HCT116 (cell line): ENCODE results near the gene TMEM229A. TPM values are rescaled to one million over a fixed set of nuclear protein-coding genes. Genes with fewer than 3 reads are reported as not detected.

Experiments
- ATAC-seq: fragments of 200-7000 bp; cut with Tn5 transposase; 2 replicates; pipeline ENCODE4 v1.9.1; 2020; ENCODE audit warnings: mild to moderate bottlenecking, moderate library complexity
- BruUV-seq: library from RNA; stranded (reverse); fragments of 400-500 nt; replicated peaks from 2 replicates; lab custom pipeline; 2021; lab: Mats Ljungman, UMichigan
- CTCF ChIA-PET: fragments of 300-600 bp; sonication (Branson Sonifier 250); formaldehyde crosslinking; loops from one replicate; lab custom pipeline; 2021; ENCODE audit warnings: antibody characterized with exemption; lab: Charles Lee
- POLR2A ChIA-PET: fragments of 300-600, 350-600 bp; sonication (Branson Sonifier 250); formaldehyde crosslinking; loops from one replicate; lab custom pipeline; 2021; ENCODE audit warnings: antibody characterized with exemption; lab: Charles Lee
- RAD21 ChIA-PET, 2 experiments: fragments of 300-600 bp; sonication (Branson Sonifier 250); formaldehyde crosslinking; loops; one replicate each; lab custom pipeline; 2023; ENCODE audit warnings: low total read pairs in 2 of 2; ENCODE audit not compliant: uncharacterized antibody in 2 of 2, unreplicated experiment in 2 of 2, low non-redundant PET in 1 of 2; lab: Charles Lee
- DNase-seq: peaks from one replicate; pipeline ENCODE4 v3.0.0-alpha.2; 2010; ENCODE audit warnings: low read depth, low spot score
- H2AFZ ChIP-seq: fragments of 200-600 bp; shearing (Covaris generic), sonication (generic); 2 replicates; pipeline ENCODE4 v1.6.1; 2017; ENCODE audit warnings: low read depth, mixed run types, mixed read lengths, antibody characterized with exemption, low read length; ENCODE audit not compliant: poor library complexity, severe bottlenecking
- H3K27ac ChIP-seq: 2 replicates; pipeline ENCODE4 v1.5.1; 2012; ENCODE audit warnings: low read depth, low read length
- H3K27me3 ChIP-seq: fragments of 200-600 bp; sonication (generic); 2 replicates; pipeline ENCODE4 v1.6.1; 2016; ENCODE audit warnings: mixed run types, low read length, mixed read lengths; ENCODE audit not compliant: insufficient read depth
- H3K36me3 ChIP-seq, 2 experiments: fragments of 200-500 bp in 1 of 2; fragments of 200-600 bp in 1 of 2; sonication (Bioruptor generic) in 1 of 2; sonication (generic) in 1 of 2; 2 replicates each; pipeline versions ENCODE4 v1.5.1 to v1.6.1; 2014 to 2016; ENCODE audit warnings: low read length in 2 of 2, inconsistent platforms in 1 of 2, mixed read lengths in 1 of 2, mixed run types in 1 of 2; ENCODE audit not compliant: insufficient read depth in 2 of 2, control insufficient read depth in 1 of 2
- H3K4me1 ChIP-seq, 2 experiments: fragments of 200-600 bp in 1 of 2; sonication (generic) in 1 of 2; 2 replicates each; pipeline versions ENCODE4 v1.5.1 to v1.6.1; 2012 to 2017; ENCODE audit warnings: low read length in 2 of 2, inconsistent platforms in 1 of 2, mild to moderate bottlenecking in 1 of 2, mixed read lengths in 1 of 2, mixed run types in 1 of 2, moderate library complexity in 1 of 2; ENCODE audit not compliant: insufficient read depth in 2 of 2, control insufficient read depth in 1 of 2
- H3K4me2 ChIP-seq: fragments of 200-600 bp; sonication (generic); 2 replicates; pipeline ENCODE4 v1.6.1; 2017; ENCODE audit warnings: mixed run types, low read length, mixed read lengths
- H3K4me3 ChIP-seq, 2 experiments: fragments of 200-600 bp in 1 of 2; sonication (generic) in 1 of 2; replicated peaks in 1 of 2; 2 replicates each; pipeline ENCODE4 v1.5.1; 2011 to 2016; ENCODE audit warnings: low read length in 2 of 2, control low read depth in 1 of 2, low read depth in 1 of 2, mild to moderate bottlenecking in 1 of 2, mixed read lengths in 1 of 2, mixed run types in 1 of 2
- H3K79me2 ChIP-seq: fragments of 200-600 bp; sonication (generic); 2 replicates; pipeline ENCODE4 v1.6.1; 2017; ENCODE audit warnings: mild to moderate bottlenecking, mixed run types, low read length, moderate library complexity, mixed read lengths; ENCODE audit not compliant: insufficient read depth
- H3K9ac ChIP-seq: fragments of 200-600 bp; sonication (generic); 2 replicates; pipeline ENCODE4 v1.6.1; 2016; ENCODE audit warnings: low read length, mixed read lengths
- H3K9me2 ChIP-seq: fragments of 200-600 bp; sonication (generic), shearing (Covaris generic); 2 replicates; pipeline ENCODE4 v1.6.1; 2017; ENCODE audit warnings: mixed run types, mild to moderate bottlenecking, moderate library complexity; ENCODE audit not compliant: insufficient read depth
- H3K9me3 ChIP-seq, 2 experiments: fragments of 200-500 bp in 1 of 2; fragments of 200-600 bp in 1 of 2; sonication (Bioruptor generic) in 1 of 2; sonication (generic) in 1 of 2; 2 replicates each; pipeline ENCODE4 v1.6.1; 2014 to 2017; ENCODE audit warnings: low read length in 2 of 2, mixed read lengths in 2 of 2, inconsistent platforms in 1 of 2, low read depth in 1 of 2, mild to moderate bottlenecking in 1 of 2, mixed run types in 1 of 2, moderate library complexity in 1 of 2; ENCODE audit not compliant: control insufficient read depth in 1 of 2, insufficient read depth in 1 of 2
- H4K20me1 ChIP-seq: fragments of 200-600 bp; sonication (generic), shearing (Covaris generic); 2 replicates; pipeline ENCODE4 v1.6.1; 2017; ENCODE audit warnings: mixed run types, mild to moderate bottlenecking, moderate library complexity; ENCODE audit not compliant: insufficient read depth
- CBX3 ChIP-seq: IDR thresholded peaks from 2 replicates; pipeline ENCODE4 v1.6.1; 2012; ENCODE audit warnings: low read depth
- CEBPB ChIP-seq: IDR thresholded peaks from 2 replicates; pipeline ENCODE4 v1.6.1; 2012; ENCODE audit warnings: low read depth
- ELF1 ChIP-seq: IDR thresholded peaks from 2 replicates; pipeline ENCODE4 v1.6.1; 2012; ENCODE audit warnings: low read depth, borderline replicate concordance
- SIN3A ChIP-seq: IDR thresholded peaks from 2 replicates; pipeline ENCODE4 v1.6.1; 2012; ENCODE audit warnings: low read depth
- TCF7L2 ChIP-seq: IDR thresholded peaks from 2 replicates; pipeline ENCODE4 v1.7.0; 2011; ENCODE audit warnings: borderline replicate concordance, inconsistent platforms; ENCODE audit not compliant: insufficient read depth, insufficient read length; ENCODE audit errors: extremely low read depth
- YY1 ChIP-seq: IDR thresholded peaks from 2 replicates; pipeline ENCODE4 v1.6.1; 2011; ENCODE audit warnings: low read length, low read depth, moderate library complexity, mild to moderate bottlenecking; ENCODE audit not compliant: insufficient replicate concordance; ENCODE audit errors: extremely low read depth
- ZFX ChIP-seq: fragments of 450-650 bp; IDR thresholded peaks from 2 replicates; pipeline ENCODE4 v1.6.1; 2017
- intact Hi-C: fragments of 100-400 bp; cut with micrococcal nuclease; formaldehyde crosslinking; loops from 2 replicates; pipeline ENCODE4 v1.10.0; 2022
- total RNA-seq: library from RNA; stranded (reverse); gene quantifications from one replicate; pipeline ENCODE4 v1.2.1, GENCODE V29; 2021; ENCODE audit not compliant: unreplicated experiment
- TF ChIP-seq, protein P1 (sequence below): IDR thresholded peaks from 2 replicates; pipeline ENCODE4 v1.6.1; 2012; ENCODE audit warnings: low read depth

TMEM229A gene
- total RNA-seq, 1 experiment from 2014 or later, result not detected

DNA sequence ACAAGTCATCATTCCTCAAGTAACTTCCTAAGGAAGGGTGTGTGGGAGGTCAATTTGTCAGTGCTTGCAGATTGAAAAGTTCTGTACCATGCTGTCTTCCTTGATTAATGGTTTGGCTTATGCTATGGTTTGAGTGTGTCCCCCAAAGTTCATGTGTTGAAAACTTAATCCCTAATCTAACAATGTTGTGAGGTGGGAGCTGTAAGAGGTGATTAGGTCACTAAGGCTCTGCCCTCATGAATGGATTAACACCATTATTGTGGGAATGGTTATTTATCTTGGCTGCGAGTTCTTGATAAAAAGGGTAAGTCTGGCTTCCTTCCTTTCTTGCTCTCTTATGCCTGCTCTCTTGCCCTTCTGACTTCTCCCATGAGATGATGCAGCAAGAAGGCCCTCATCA, 29.3 kb upstream of the TMEM229A start:
- POLR2A ChIA-PET, result no interaction called here
- TF ChIP-seq SIN3A (no peak), TCF7L2 (no peak), ELF1 (no peak), CBX3 (no peak), YY1 (no peak), ZFX (no peak), CEBPB (no peak)
- TF ChIP-seq, protein P1, sequence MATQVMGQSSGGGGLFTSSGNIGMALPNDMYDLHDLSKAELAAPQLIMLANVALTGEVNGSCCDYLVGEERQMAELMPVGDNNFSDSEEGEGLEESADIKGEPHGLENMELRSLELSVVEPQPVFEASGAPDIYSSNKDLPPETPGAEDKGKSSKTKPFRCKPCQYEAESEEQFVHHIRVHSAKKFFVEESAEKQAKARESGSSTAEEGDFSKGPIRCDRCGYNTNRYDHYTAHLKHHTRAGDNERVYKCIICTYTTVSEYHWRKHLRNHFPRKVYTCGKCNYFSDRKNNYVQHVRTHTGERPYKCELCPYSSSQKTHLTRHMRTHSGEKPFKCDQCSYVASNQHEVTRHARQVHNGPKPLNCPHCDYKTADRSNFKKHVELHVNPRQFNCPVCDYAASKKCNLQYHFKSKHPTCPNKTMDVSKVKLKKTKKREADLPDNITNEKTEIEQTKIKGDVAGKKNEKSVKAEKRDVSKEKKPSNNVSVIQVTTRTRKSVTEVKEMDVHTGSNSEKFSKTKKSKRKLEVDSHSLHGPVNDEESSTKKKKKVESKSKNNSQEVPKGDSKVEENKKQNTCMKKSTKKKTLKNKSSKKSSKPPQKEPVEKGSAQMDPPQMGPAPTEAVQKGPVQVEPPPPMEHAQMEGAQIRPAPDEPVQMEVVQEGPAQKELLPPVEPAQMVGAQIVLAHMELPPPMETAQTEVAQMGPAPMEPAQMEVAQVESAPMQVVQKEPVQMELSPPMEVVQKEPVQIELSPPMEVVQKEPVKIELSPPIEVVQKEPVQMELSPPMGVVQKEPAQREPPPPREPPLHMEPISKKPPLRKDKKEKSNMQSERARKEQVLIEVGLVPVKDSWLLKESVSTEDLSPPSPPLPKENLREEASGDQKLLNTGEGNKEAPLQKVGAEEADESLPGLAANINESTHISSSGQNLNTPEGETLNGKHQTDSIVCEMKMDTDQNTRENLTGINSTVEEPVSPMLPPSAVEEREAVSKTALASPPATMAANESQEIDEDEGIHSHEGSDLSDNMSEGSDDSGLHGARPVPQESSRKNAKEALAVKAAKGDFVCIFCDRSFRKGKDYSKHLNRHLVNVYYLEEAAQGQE, result no peak
- Histone ChIP-seq H3K9ac (no peak overlapping the region), H3K36me3 (no peaks in the 10 kb centered on the region), H3K4me1 (no peaks in the 10 kb centered on the region), H3K4me2 (no peak overlapping the region), H3K4me3 (no peak overlapping the region), H2AFZ (no peak overlapping the region), H3K27me3 (no peaks in the 10 kb centered on the region), H3K27ac (no peak overlapping the region), H4K20me1 (no peaks in the 10 kb centered on the region), H3K9me2 (no peaks in the 10 kb centered on the region), H3K9me3 (no peaks in the 10 kb centered on the region), H3K79me2 (no peaks in the 10 kb centered on the region)
- no TSS peak for BruUV-seq
- CTCF ChIA-PET, result no interaction called here
- RAD21 ChIA-PET, result no interaction called here
- no peak for DNase-seq
- no peak for ATAC-seq
- intact Hi-C loops, result no loop called here
